ENCODE results near the gene FBXO42. TPM values are rescaled to one million over a fixed set of nuclear protein-coding genes. Genes with fewer than 3 reads are reported as not detected.

The FBXO42 gene
- total RNA-seq, 4 donors from 2014 or later: 24.3 to 41.9 (median 31.9) TPM

GRCh38 chr1:16342331-16343062 lies 9.8 kb downstream of the FBXO42 start:
- intact Hi-C loops (cut with DNase I): no loop called here
- no peak overlapping the region for H3K4me3 ChIP-seq (replicated peaks in 1 of 3)
- 89% methylated on average over 10 of the region's 10 CpGs for WGBS, 2 donors
- H3K36me3 ChIP-seq: no peaks in the 10 kb centered on the region
- H3K27me3 ChIP-seq: no peaks in the 10 kb centered on the region
- no peak for DNase-seq
- TF ChIP-seq POLR2A (IDR thresholded peaks at IDR 0.05) (no peak), CTCF (IDR thresholded peaks at IDR 0.05) (no peak)
- no peaks in the 10 kb centered on the region for H3K9me3 ChIP-seq
- no peaks in the 10 kb centered on the region for H3K4me1 ChIP-seq
- H3K27ac ChIP-seq: no peak overlapping the region

- Histone ChIP-seq H3K27me3 (no peaks in the 10 kb centered on the region), H3K27ac (no peak overlapping the region), H3K4me1 (peaks cover 3 to 8% of the 10 kb centered on the region in 2 donors), H3K4me3 (replicated peaks in 1 of 3) (no peak overlapping the region), H3K36me3 (no peaks in the 10 kb centered on the region), H3K9me3 (no peaks in the 10 kb centered on the region)
- no peak for TF ChIP-seq CTCF (IDR thresholded peaks at IDR 0.05)
- TF ChIP-seq POLR2A (IDR thresholded peaks at IDR 0.05): no peak
- intact Hi-C loops (cut with DNase I): no loop called here
- 88 to 95% methylated on average over 1 of the region's 1 CpG for WGBS, 2 donors
- no peak for DNase-seq
Measured at GRCh38 chr1:16340673-16341072, 11.6 kb downstream of the FBXO42 start.

- Histone ChIP-seq H3K27ac (no peak overlapping the region), H3K36me3 (no peaks in the 10 kb centered on the region), H3K4me3 (replicated peaks in 1 of 3) (no peak overlapping the region), H3K9me3 (no peaks in the 10 kb centered on the region), H3K4me1 (peaks cover 3 to 8% of the 10 kb centered on the region in 2 donors), H3K27me3 (no peaks in the 10 kb centered on the region)
- TF ChIP-seq CTCF (IDR thresholded peaks at IDR 0.05) (no peak), POLR2A (IDR thresholded peaks at IDR 0.05) (no peak)
- no peak for DNase-seq
- intact Hi-C loops (cut with DNase I): no loop called here
- 96 to 97% methylated on average over 5 of the region's 5 CpGs for WGBS, 2 donors
Measured at GRCh38 chr1:16338961-16339360, 13.3 kb downstream of the FBXO42 start.

- 92 to 95% methylated on average over 7 of the region's 7 CpGs for WGBS, 2 donors
- Histone ChIP-seq H3K4me1 (peaks cover 3 to 8% of the 10 kb centered on the region in 2 donors), H3K27ac (no peak overlapping the region), H3K36me3 (no peaks in the 10 kb centered on the region), H3K27me3 (no peaks in the 10 kb centered on the region), H3K9me3 (no peaks in the 10 kb centered on the region), H3K4me3 (replicated peaks in 1 of 3) (no peak overlapping the region)
- intact Hi-C loops (cut with DNase I): no loop called here
- DNase-seq: no peak
- TF ChIP-seq CTCF (IDR thresholded peaks at IDR 0.05): no peak
Measured at GRCh38 chr1:16334655-16335340, 17.5 kb downstream of the FBXO42 start.

GRCh38 chr1:16326833-16327404 lies 25.4 kb downstream of the FBXO42 start:
- WGBS, 2 donors: 55 to 59% methylated on average over 5 of the region's 5 CpGs
- intact Hi-C loops (cut with DNase I): no loop called here
- TF ChIP-seq CTCF (IDR thresholded peaks at IDR 0.05) (no peak), POLR2A (IDR thresholded peaks at IDR 0.05) (no peak)
- no peak overlapping the region for H3K4me3 ChIP-seq (replicated peaks in 1 of 3)
- DNase-seq: no peak
- no peaks in the 10 kb centered on the region for H3K9me3 ChIP-seq
- H3K4me1 ChIP-seq: peaks cover 12 to 16% of the 10 kb centered on the region in 2 donors
- no peaks in the 10 kb centered on the region for H3K27me3 ChIP-seq
- H3K27ac ChIP-seq: no peak overlapping the region
- no peaks in the 10 kb centered on the region for H3K36me3 ChIP-seq
